OCI-LY1 (cell line): ENCODE measurements around the gene SOX5.

Experiments used
- H2AFZ ChIP-seq: fragments of 200-600 bp; sonication (generic), shearing (Covaris generic); 2 replicates; pipeline ENCODE4 v1.6.0; 2014; ENCODE audit warnings: antibody characterized with exemption, mild to moderate bottlenecking, low read length
- H3F3A ChIP-seq: fragments of 200-600 bp; sonication (generic), shearing (Covaris generic); 2 replicates; pipeline ENCODE4 v1.6.0; 2014; ENCODE audit warnings: mild to moderate bottlenecking, antibody characterized with exemption, low read length, moderate library complexity; ENCODE audit not compliant: insufficient read depth
- H3K27ac ChIP-seq: fragments of 200-600 bp; sonication (generic); 2 replicates; pipeline ENCODE4 v1.5.1; 2014; ENCODE audit warnings: low read length, mixed run types, mild to moderate bottlenecking, low read depth; ENCODE audit not compliant: poor library complexity, severe bottlenecking
- H3K27me3 ChIP-seq: fragments of 200-600 bp; sonication (generic); 2 replicates; pipeline ENCODE4 v1.6.0; 2014; ENCODE audit warnings: antibody characterized with exemption, mild to moderate bottlenecking, low read length, moderate library complexity; ENCODE audit not compliant: insufficient read depth
- H3K36me3 ChIP-seq: fragments of 200-600 bp; sonication (generic); 2 replicates; pipeline ENCODE4 v1.6.1; 2014; ENCODE audit warnings: mild to moderate bottlenecking, antibody characterized with exemption, low read length, moderate library complexity, mixed read lengths; ENCODE audit not compliant: insufficient read depth
- H3K4me1 ChIP-seq: fragments of 200-600 bp; sonication (generic); 2 replicates; pipeline ENCODE4 v1.5.1; 2014; ENCODE audit warnings: mild to moderate bottlenecking, low read length, moderate library complexity; ENCODE audit not compliant: insufficient read depth, severe bottlenecking
- H3K4me2 ChIP-seq: fragments of 200-600 bp; sonication (generic), shearing (Covaris generic); 2 replicates; pipeline ENCODE4 v1.6.1; 2014; ENCODE audit warnings: low read length
- H3K4me3 ChIP-seq: fragments of 200-600 bp; sonication (generic); 2 replicates; pipeline ENCODE4 v1.5.1; 2014; ENCODE audit warnings: low read length, low read depth, mild to moderate bottlenecking, mixed read lengths; ENCODE audit not compliant: poor library complexity, severe bottlenecking
- H3K79me2 ChIP-seq: fragments of 200-600 bp; shearing (Covaris generic); 2 replicates; pipeline ENCODE4 v1.6.1; 2016; ENCODE audit warnings: mixed run types, low read length, mixed read lengths; ENCODE audit not compliant: insufficient read depth
- H3K9ac ChIP-seq: fragments of 200-600 bp; sonication (generic), shearing (Covaris generic); 2 replicates; pipeline ENCODE4 v1.6.1; 2014; ENCODE audit warnings: mild to moderate bottlenecking, low read length, mixed read lengths
- H3K9me2 ChIP-seq: fragments of 200-600 bp; sonication (generic), shearing (Covaris generic); 2 replicates; pipeline ENCODE4 v1.6.1; 2014; ENCODE audit warnings: low read depth, mild to moderate bottlenecking, low read length, mixed read lengths
- H3K9me3 ChIP-seq: fragments of 200-600 bp; shearing (Covaris generic); 2 replicates; pipeline ENCODE4 v1.6.1; 2014; ENCODE audit warnings: low read length, mixed read lengths
- H4K20me1 ChIP-seq: fragments of 200-600 bp; sonication (generic), shearing (Covaris generic); 2 replicates; pipeline ENCODE4 v1.6.0; 2016; ENCODE audit warnings: mild to moderate bottlenecking, low read length; ENCODE audit not compliant: insufficient read depth
- EZH2 ChIP-seq: fragments of 200-600 bp; sonication (generic), shearing (Covaris generic); IDR thresholded peaks from 2 replicates; pipeline ENCODE4 v1.8.0; 2017; ENCODE audit warnings: borderline replicate concordance, mixed run types, mild to moderate bottlenecking, antibody characterized with exemption, low read length, moderate library complexity, mixed read lengths
- TF ChIP-seq, protein P1 (sequence below): fragments of 200-600 bp; sonication (generic), shearing (Covaris generic); IDR thresholded peaks from 2 replicates; pipeline ENCODE4 v1.5.1; 2017; ENCODE audit warnings: mild to moderate bottlenecking, antibody characterized with exemption, low read length, moderate library complexity, mixed read lengths

Gene SOX5

DNA sequence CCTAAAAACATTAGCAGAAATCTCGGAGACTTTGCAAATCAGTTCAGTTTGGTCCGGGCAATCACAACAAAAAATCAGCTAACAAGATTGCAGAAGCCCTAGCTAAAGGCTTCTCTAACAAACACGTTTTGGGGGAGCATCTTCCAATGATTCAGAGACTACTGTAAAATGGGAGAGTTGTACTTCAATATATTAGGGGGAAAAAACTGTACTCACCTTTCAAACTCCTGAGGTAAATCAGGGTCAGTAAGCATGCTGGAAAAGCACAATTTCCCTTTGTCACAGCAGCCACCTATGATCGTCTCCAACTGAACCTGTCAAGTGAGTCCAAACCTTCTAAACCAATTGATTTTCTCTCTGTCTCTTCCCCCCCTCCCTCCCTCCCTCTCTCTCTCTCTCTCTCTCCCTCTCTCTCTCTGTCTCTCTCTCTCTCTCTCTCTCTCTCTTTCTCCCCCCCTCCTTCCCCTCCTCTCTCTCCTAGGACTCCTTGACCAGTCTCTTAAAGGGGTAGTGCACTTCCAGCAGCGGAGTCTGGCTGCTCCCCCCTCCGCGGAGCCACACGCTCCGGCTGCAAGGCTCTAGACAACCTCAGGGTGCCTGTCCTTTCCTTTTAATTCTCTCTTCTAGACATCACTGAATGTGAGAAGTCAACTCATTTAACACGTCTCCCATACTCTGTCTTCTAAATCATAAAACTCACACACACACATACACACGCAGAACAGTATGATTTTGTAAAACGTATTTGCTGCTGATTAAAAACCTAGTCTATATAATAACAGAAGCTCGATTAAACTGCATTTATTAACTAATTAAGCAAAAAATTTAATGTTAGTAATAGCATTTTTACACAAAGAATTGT is at the start of gene SOX5:
Gene SOX5 (minus strand): TSS at position 323 of the 862 bp plus-strand sequence. CDS start 69 bp downstream, at position 254.
- Histone ChIP-seq H2AFZ (no peak within 1 kb of the TSS), H3K4me3 (no peak within 1 kb of the TSS), H3K27ac (no peak within 1 kb of the TSS), H3K9me2 (no peaks in the 10 kb centered on the region), H3F3A (no peaks in the 10 kb centered on the region), H3K4me2 (no peak within 1 kb of the TSS), H3K4me1 (no peaks in the 10 kb centered on the region), H3K9ac (no peak within 1 kb of the TSS), H3K9me3 (no peaks in the 10 kb centered on the region), H4K20me1 (no peaks in the 10 kb centered on the region), H3K27me3 (no peaks in the 10 kb centered on the region), H3K79me2 (no peaks in the 10 kb centered on the region), H3K36me3 (no peaks in the 10 kb centered on the region)
- TF ChIP-seq, protein P1, sequence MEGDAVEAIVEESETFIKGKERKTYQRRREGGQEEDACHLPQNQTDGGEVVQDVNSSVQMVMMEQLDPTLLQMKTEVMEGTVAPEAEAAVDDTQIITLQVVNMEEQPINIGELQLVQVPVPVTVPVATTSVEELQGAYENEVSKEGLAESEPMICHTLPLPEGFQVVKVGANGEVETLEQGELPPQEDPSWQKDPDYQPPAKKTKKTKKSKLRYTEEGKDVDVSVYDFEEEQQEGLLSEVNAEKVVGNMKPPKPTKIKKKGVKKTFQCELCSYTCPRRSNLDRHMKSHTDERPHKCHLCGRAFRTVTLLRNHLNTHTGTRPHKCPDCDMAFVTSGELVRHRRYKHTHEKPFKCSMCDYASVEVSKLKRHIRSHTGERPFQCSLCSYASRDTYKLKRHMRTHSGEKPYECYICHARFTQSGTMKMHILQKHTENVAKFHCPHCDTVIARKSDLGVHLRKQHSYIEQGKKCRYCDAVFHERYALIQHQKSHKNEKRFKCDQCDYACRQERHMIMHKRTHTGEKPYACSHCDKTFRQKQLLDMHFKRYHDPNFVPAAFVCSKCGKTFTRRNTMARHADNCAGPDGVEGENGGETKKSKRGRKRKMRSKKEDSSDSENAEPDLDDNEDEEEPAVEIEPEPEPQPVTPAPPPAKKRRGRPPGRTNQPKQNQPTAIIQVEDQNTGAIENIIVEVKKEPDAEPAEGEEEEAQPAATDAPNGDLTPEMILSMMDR: no peak
- no peak for TF ChIP-seq EZH2

DNA sequence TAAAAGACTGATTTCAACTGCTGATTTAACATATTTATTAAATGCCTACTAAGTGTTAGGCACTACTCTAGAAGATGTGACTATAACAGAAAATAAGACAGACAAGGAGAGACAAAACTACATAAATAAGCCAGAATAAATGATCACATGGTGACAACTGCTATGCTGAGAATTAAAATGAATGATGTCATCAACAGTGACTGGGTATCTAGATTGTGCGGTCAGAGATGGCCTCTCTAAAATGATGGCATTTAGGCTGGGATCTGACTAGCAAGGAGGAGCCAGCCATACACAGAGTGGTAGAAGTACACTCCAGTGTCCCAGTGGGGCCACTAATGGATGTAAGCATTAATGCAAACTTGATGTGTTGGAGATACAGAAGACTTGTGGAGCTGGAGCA is 37.6 kb upstream of the SOX5 start:
- Histone ChIP-seq H3K36me3 (no peaks in the 10 kb centered on the region), H3K79me2 (no peaks in the 10 kb centered on the region), H3K9me3 (no peaks in the 10 kb centered on the region), H3F3A (no peaks in the 10 kb centered on the region), H3K4me3 (no peak overlapping the region), H4K20me1 (no peaks in the 10 kb centered on the region), H3K4me2 (no peak overlapping the region), H3K9me2 (no peaks in the 10 kb centered on the region), H3K4me1 (no peaks in the 10 kb centered on the region), H3K27ac (no peak overlapping the region), H2AFZ (no peak overlapping the region), H3K27me3 (no peaks in the 10 kb centered on the region), H3K9ac (no peak overlapping the region)
- TF ChIP-seq, protein P1: no peak
- no peak for TF ChIP-seq EZH2

DNA sequence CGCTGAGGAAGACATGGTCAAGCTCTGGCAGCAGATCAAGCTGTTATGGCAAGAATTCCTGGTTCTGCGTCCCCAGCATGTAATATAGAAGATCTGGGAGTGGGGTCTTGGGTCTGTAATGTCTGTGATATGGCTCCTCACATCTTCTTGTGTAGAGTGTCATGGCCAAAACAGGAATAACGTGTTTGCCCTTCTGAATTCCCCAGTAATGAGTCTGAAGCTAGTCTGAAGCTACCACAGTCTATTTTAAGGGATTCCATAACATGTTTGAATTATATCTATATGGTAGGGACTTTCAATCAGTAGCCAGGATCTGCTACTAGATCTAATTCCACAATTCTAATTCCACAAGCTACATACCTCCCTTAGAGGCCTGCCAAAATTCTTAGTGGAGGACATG is 31.4 kb upstream of the SOX5 start:
- Histone ChIP-seq H3K4me3 (no peak overlapping the region), H3K27me3 (no peaks in the 10 kb centered on the region), H3K79me2 (no peaks in the 10 kb centered on the region), H3K4me1 (no peaks in the 10 kb centered on the region), H3F3A (no peaks in the 10 kb centered on the region), H4K20me1 (no peaks in the 10 kb centered on the region), H3K27ac (no peak overlapping the region), H2AFZ (no peak overlapping the region), H3K9me3 (no peaks in the 10 kb centered on the region), H3K9me2 (no peaks in the 10 kb centered on the region), H3K36me3 (no peaks in the 10 kb centered on the region), H3K4me2 (no peak overlapping the region), H3K9ac (no peak overlapping the region)
- TF ChIP-seq, protein P1: no peak
- TF ChIP-seq EZH2: no peak
